Measurements from ENCODE around the gene JARID2. TPM values are rescaled to one million over a fixed set of nuclear protein-coding genes. Genes with fewer than 3 reads are reported as not detected.

The JARID2 gene
- total and polyA plus RNA-seq, 2 of the 8 experiments (the other 6 are each of a cell fraction or from before 2014, with no cell fraction given): 60.1 to 239 TPM

GRCh38 chr6:15465212-15465611 lies 219.3 kb downstream of the JARID2 start:
- 86% methylated on average over 6 of the region's 6 CpGs; no CpG with 5 or more reads in 1 of the 2 experiments for WGBS, 2 experiments (ENCODE audit: extremely low coverage in 1 of 2, insufficient coverage in 1 of 2, insufficient read length in 1 of 2, insufficient replicate concordance in 2 of 2, low coverage in 1 of 2, low lambda C conversion rate in 2 of 2, missing lambda C conversion rate in 1 of 2)
- no peak for TF ChIP-seq CBX5 (IDR thresholded peaks at IDR 0.05; ENCODE audit: low read depth, low read length)
- TF ChIP-seq BACH1 (IDR thresholded peaks at IDR 0.05; ENCODE audit: low read length): no peak
- no peak for TF ChIP-seq GTF2F1 (IDR thresholded peaks at IDR 0.05; ENCODE audit: borderline replicate concordance, low read depth, low read length)
- TF ChIP-seq MAX (IDR thresholded peaks at IDR 0.05): no peak
- TF ChIP-seq TAF1 (IDR thresholded peaks at IDR 0.05; ENCODE audit: low read depth, low read length): no peak
- no peak for TF ChIP-seq FOSL1 (IDR thresholded peaks at IDR 0.05; ENCODE audit: insufficient read depth, low read depth, low read length)
- TF ChIP-seq CBX8 (IDR thresholded peaks at IDR 0.05; ENCODE audit: borderline replicate concordance, low read depth, low read length): no peak
- H2AFZ ChIP-seq (ENCODE audit: low read length): no peak overlapping the region
- H3K4me2 ChIP-seq (ENCODE audit: insufficient read depth in 1 of 2, low read depth in 2 of 2, low read length in 2 of 2): no peak overlapping the region
- no peak overlapping the region for H2AK5ac ChIP-seq (ENCODE audit: low read depth, low read length)
- peaks cover 5 to 21% (median 14%) of the 10 kb centered on the region in 4 experiments for H3K36me3 ChIP-seq (ENCODE audit: control insufficient read depth in 2 of 4, insufficient read depth in 4 of 4, low read length in 3 of 4)
- H3K23ac ChIP-seq (ENCODE audit: insufficient read length): no peak overlapping the region
- no peak overlapping the region for H2BK120ac ChIP-seq (replicated peaks; ENCODE audit: low read depth, low read length)
- no peaks in the 10 kb centered on the region for H3K9me3 ChIP-seq (ENCODE audit: insufficient read depth in 2 of 2, low read depth in 1 of 2, low read length in 1 of 2)
- no peak overlapping the region for H3K18ac ChIP-seq (ENCODE audit: extremely low read depth, low read length)
- no peak for DNase-seq (ENCODE audit: low read depth in 1 of 2, low spot score in 2 of 2)
- peaks cover 39 to 43% of the 10 kb centered on the region in 2 experiments for H4K20me1 ChIP-seq (replicated peaks in 1 of 2; ENCODE audit: control insufficient read depth in 1 of 2, insufficient read depth in 2 of 2, low read length in 2 of 2)
- no peak overlapping the region; a peak in 1 of 7 replicates for H3K9ac ChIP-seq (replicated peaks in 1 of 4; ENCODE audit: extremely low read depth in 1 of 4, low read depth in 3 of 4, low read length in 3 of 4)
- ChIA-PET POLR2A (ENCODE audit: partially characterized antibody) (no interaction called here), CTCF (ENCODE audit: partially characterized antibody) (no interaction called here)
- no peak overlapping the region for H4K5ac ChIP-seq (ENCODE audit: insufficient read length, low read depth, low read length)
- H2BK15ac ChIP-seq (ENCODE audit: low read length): no peak overlapping the region
- no peak for FAIRE-seq
- no peaks in the 10 kb centered on the region for H3K23me2 ChIP-seq (ENCODE audit: low read depth, low read length)
- H3K79me1 ChIP-seq (ENCODE audit: low read depth, low read length): peaks cover 6% of the 10 kb centered on the region
- H4K8ac ChIP-seq (ENCODE audit: extremely low read depth, insufficient read depth, low read length): no peak overlapping the region
- H2BK12ac ChIP-seq (ENCODE audit: low read depth, low read length): no peak overlapping the region
- H3K27ac ChIP-seq (ENCODE audit: low read depth, low read length): no peak overlapping the region
- H2BK20ac ChIP-seq (ENCODE audit: low read length): no peak overlapping the region
- H2BK5ac ChIP-seq (ENCODE audit: low read depth, low read length): no peak overlapping the region
- H3K4me1 ChIP-seq (replicated peaks in 1 of 4; ENCODE audit: control insufficient read depth in 3 of 4, insufficient read depth in 4 of 4, low read length in 3 of 4): peaks cover 0 to 9% (median 2%) of the 10 kb centered on the region in 4 experiments; a peak in 3 of 7 replicates
- no peak overlapping the region for H3K4ac ChIP-seq (replicated peaks; ENCODE audit: insufficient read length, low read depth, low read length)
- H3K27me3 ChIP-seq (replicated peaks in 1 of 4; ENCODE audit: control insufficient read depth in 3 of 4, extremely low read depth in 1 of 4, insufficient read depth in 3 of 4, low read length in 3 of 4): no peaks in the 10 kb centered on the region
- H3K4me3 ChIP-seq (ENCODE audit: extremely low read depth in 1 of 4, insufficient read depth in 2 of 4, low read depth in 3 of 4, low read length in 4 of 4): no peak overlapping the region
- H3K79me2 ChIP-seq (ENCODE audit: control insufficient read depth in 1 of 2, insufficient read depth in 2 of 2, low read length in 2 of 2): peaks cover 13 to 97% of the 10 kb centered on the region in 2 experiments; a peak in 3 of 4 replicates
- no peak overlapping the region for H4K91ac ChIP-seq (replicated peaks; ENCODE audit: insufficient read length, low read length)
- no peak overlapping the region for H3K56ac ChIP-seq (replicated peaks; ENCODE audit: insufficient read length, low read depth, low read length)
- H3K14ac ChIP-seq (ENCODE audit: insufficient read length): no peak overlapping the region
